ENCODE data around the gene PDE2A.
A peak's percentile ranks its signal among the peaks of the same experiment; 100 is the strongest.

Gene PDE2A

GRCh38 chr11:72589802-72590761 is 84.1 kb downstream of the PDE2A start:
- no peak overlapping the region for H3K4me3 ChIP-seq (ENCODE audit: low read depth, low read length)
- TF ChIP-seq POLR2A (IDR thresholded peaks at IDR 0.05; ENCODE audit: extremely low read depth, insufficient read length), result no peak
- no peak for TF ChIP-seq MYC (IDR thresholded peaks at IDR 0.05; ENCODE audit: low read depth, low read length)
- TF ChIP-seq CTCF (IDR thresholded peaks at IDR 0.05; ENCODE audit: low read depth, low read length), result peak; percentile 55
- TF ChIP-seq, protein P1, sequence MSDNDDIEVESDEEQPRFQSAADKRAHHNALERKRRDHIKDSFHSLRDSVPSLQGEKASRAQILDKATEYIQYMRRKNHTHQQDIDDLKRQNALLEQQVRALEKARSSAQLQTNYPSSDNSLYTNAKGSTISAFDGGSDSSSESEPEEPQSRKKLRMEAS (IDR thresholded peaks at IDR 0.05; ENCODE audit: low read depth, low read length), result no peak
- peak; percentile 69 for DNase-seq (ENCODE audit: low read depth)

- no peak for DNase-seq (ENCODE audit: low read depth)
- TF ChIP-seq, protein P1 (IDR thresholded peaks at IDR 0.05; ENCODE audit: low read depth, low read length), result no peak
- no peak for TF ChIP-seq MYC (IDR thresholded peaks at IDR 0.05; ENCODE audit: low read depth, low read length)
- TF ChIP-seq POLR2A (IDR thresholded peaks at IDR 0.05; ENCODE audit: extremely low read depth, insufficient read length), result no peak
- no peak for TF ChIP-seq CTCF (IDR thresholded peaks at IDR 0.05; ENCODE audit: low read depth, low read length)
- no peak overlapping the region for H3K4me3 ChIP-seq (ENCODE audit: low read depth, low read length)
Measured at GRCh38 chr11:72588421-72589410, 85.5 kb downstream of the PDE2A start.

DNA sequence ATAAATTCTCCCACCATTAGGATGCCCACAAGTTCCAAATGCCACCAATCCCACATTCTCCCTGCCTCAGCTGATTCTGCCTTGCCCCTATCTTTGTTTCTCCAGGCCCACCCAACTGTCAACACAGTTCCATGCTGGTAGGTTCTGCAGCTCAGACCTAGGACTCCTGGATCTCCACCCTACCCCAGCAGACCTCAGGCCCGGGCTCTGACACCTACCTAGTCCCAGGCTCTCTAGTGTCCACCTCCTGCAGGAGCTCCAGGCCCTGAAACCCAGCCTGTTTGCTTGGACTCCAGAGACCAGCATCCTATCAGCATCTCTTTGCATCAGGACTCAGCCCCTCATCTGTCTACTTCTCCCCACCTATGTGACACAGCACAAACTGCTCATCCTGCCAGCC is 86.5 kb downstream of the PDE2A start:
- TF ChIP-seq POLR2A (IDR thresholded peaks at IDR 0.05; ENCODE audit: extremely low read depth, insufficient read length) (no peak), MYC (IDR thresholded peaks at IDR 0.05; ENCODE audit: low read depth, low read length) (no peak), CTCF (IDR thresholded peaks at IDR 0.05; ENCODE audit: low read depth, low read length) (no peak)
- TF ChIP-seq, protein P1 (IDR thresholded peaks at IDR 0.05; ENCODE audit: low read depth, low read length), result no peak
- no peak overlapping the region for H3K4me3 ChIP-seq (ENCODE audit: low read depth, low read length)
- DNase-seq (ENCODE audit: low read depth), result no peak

- no peak for TF ChIP-seq MYC (IDR thresholded peaks at IDR 0.05; ENCODE audit: low read depth, low read length)
- TF ChIP-seq, protein P1 (IDR thresholded peaks at IDR 0.05; ENCODE audit: low read depth, low read length), result no peak
- TF ChIP-seq POLR2A (IDR thresholded peaks at IDR 0.05; ENCODE audit: extremely low read depth, insufficient read length), result no peak
- TF ChIP-seq CTCF (IDR thresholded peaks at IDR 0.05; ENCODE audit: low read depth, low read length), result no peak
- DNase-seq (ENCODE audit: low read depth), result no peak
- no peak overlapping the region for H3K4me3 ChIP-seq (ENCODE audit: low read depth, low read length)
Measured at GRCh38 chr11:72586321-72587090, 87.7 kb downstream of the PDE2A start.
